ENCODE measurements around the gene ZNF185. TPM values are rescaled to one million over a fixed set of nuclear protein-coding genes. Genes with fewer than 3 reads are reported as not detected.

ZNF185 gene
- total and polyA plus RNA-seq, 2 of the 8 experiments (the other 6 are each of a cell fraction or from before 2014, with no cell fraction given), result 15.6 to 20.1 TPM

DNA sequence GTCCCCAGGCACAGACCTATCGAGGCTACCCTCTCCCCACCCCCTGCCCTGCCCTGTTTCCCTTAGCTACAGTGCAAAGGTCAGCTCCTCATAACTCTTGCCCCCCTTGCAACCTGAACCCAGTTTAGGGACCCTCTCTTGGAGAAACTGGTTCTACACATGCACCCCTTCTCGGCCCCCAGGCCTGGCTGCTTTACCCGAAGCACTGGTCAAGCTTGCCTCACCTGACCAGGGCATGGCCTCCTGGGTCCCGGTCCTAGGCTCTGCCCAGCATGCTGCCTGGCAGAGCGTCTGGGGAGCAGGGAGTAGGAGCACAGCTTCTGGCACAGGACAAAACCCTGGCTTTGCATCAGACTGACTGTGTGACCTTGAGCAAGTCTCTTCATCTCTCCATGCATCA, 28.0 kb downstream of the ZNF185 start:
- Histone ChIP-seq H3K18ac (ENCODE audit: extremely low read depth, low read length) (no peak overlapping the region), H3K79me2 (ENCODE audit: control insufficient read depth in 1 of 2, insufficient read depth in 2 of 2, low read length in 2 of 2) (no peaks in the 10 kb centered on the region), H3K79me1 (ENCODE audit: low read depth, low read length) (no peaks in the 10 kb centered on the region), H3K4me1 (replicated peaks in 1 of 4; ENCODE audit: control insufficient read depth in 3 of 4, insufficient read depth in 4 of 4, low read length in 3 of 4) (peaks cover 0 to 2% (median under 1%) of the 10 kb centered on the region in 4 experiments; a peak in 4 of 7 replicates), H2BK120ac (replicated peaks; ENCODE audit: low read depth, low read length) (no peak overlapping the region), H3K4ac (replicated peaks; ENCODE audit: insufficient read length, low read depth, low read length) (no peak overlapping the region), H2BK12ac (ENCODE audit: low read depth, low read length) (no peak overlapping the region), H3K9me3 (ENCODE audit: insufficient read depth in 2 of 2, low read depth in 1 of 2, low read length in 1 of 2) (no peaks in the 10 kb centered on the region), H2BK20ac (ENCODE audit: low read length) (no peak overlapping the region), H3K56ac (replicated peaks; ENCODE audit: insufficient read length, low read depth, low read length) (no peak overlapping the region), H4K91ac (replicated peaks; ENCODE audit: insufficient read length, low read length) (no peak overlapping the region), H3K23ac (ENCODE audit: insufficient read length) (no peak overlapping the region), H4K8ac (ENCODE audit: extremely low read depth, insufficient read depth, low read length) (no peak overlapping the region), H3K27me3 (replicated peaks in 1 of 4; ENCODE audit: control insufficient read depth in 3 of 4, extremely low read depth in 1 of 4, insufficient read depth in 3 of 4, low read length in 3 of 4) (no peaks in the 10 kb centered on the region), H2AK5ac (ENCODE audit: low read depth, low read length) (no peak overlapping the region), H3K14ac (ENCODE audit: insufficient read length) (no peak overlapping the region), H3K4me3 (ENCODE audit: extremely low read depth in 1 of 4, insufficient read depth in 2 of 4, low read depth in 3 of 4, low read length in 4 of 4) (no peak overlapping the region), H3K4me2 (ENCODE audit: insufficient read depth in 1 of 2, low read depth in 2 of 2, low read length in 2 of 2) (no peak overlapping the region), H2BK15ac (ENCODE audit: low read length) (no peak overlapping the region), H3K23me2 (ENCODE audit: low read depth, low read length) (no peaks in the 10 kb centered on the region), H2AFZ (ENCODE audit: low read length) (no peak overlapping the region), H4K5ac (ENCODE audit: insufficient read length, low read depth, low read length) (no peak overlapping the region), H3K27ac (ENCODE audit: low read depth, low read length) (no peak overlapping the region), H3K9ac (replicated peaks in 1 of 4; ENCODE audit: extremely low read depth in 1 of 4, low read depth in 3 of 4, low read length in 3 of 4) (no peak overlapping the region), H4K20me1 (replicated peaks in 1 of 2; ENCODE audit: control insufficient read depth in 1 of 2, insufficient read depth in 2 of 2, low read length in 2 of 2) (no peaks in the 10 kb centered on the region), H2BK5ac (ENCODE audit: low read depth, low read length) (no peak overlapping the region), H3K36me3 (ENCODE audit: control insufficient read depth in 2 of 4, insufficient read depth in 4 of 4, low read length in 3 of 4) (no peaks in the 10 kb centered on the region)
- CTCF ChIA-PET (ENCODE audit: partially characterized antibody), result interaction anchor here (0.7 to 3.6 kb wide), 24 partner anchors 8 to 107 kb away, joined by 3 to 25 read pairs (median 4); partner anchors contain the start of genes CETN2 and NSDHL
- no peak for TF ChIP-seq FOSL1 (IDR thresholded peaks at IDR 0.05; ENCODE audit: insufficient read depth, low read depth, low read length)
- TF ChIP-seq, protein P1, sequence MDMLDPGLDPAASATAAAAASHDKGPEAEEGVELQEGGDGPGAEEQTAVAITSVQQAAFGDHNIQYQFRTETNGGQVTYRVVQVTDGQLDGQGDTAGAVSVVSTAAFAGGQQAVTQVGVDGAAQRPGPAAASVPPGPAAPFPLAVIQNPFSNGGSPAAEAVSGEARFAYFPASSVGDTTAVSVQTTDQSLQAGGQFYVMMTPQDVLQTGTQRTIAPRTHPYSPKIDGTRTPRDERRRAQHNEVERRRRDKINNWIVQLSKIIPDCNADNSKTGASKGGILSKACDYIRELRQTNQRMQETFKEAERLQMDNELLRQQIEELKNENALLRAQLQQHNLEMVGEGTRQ (IDR thresholded peaks at IDR 0.05; ENCODE audit: low read length), result no peak
- TF ChIP-seq CBX5 (IDR thresholded peaks at IDR 0.05; ENCODE audit: low read depth, low read length), result no peak
- FAIRE-seq (no peak), DNase-seq (ENCODE audit: low read depth in 1 of 2, low spot score in 2 of 2) (no peak)
- WGBS, 2 experiments (ENCODE audit: extremely low coverage in 1 of 2, insufficient coverage in 1 of 2, insufficient read length in 1 of 2, insufficient replicate concordance in 2 of 2, low coverage in 1 of 2, low lambda C conversion rate in 2 of 2, missing lambda C conversion rate in 1 of 2), result no CpG with 5 or more reads among the region's 5 CpGs
- POLR2A ChIA-PET (ENCODE audit: partially characterized antibody), result interaction anchor here (0.7 to 1.1 kb wide), 2 partner anchors 27 to 52 kb away, joined by 3 to 6 read pairs; no protein-coding TSS in a partner anchor

All from H1 (cell line).